H1 (cell line): ENCODE results near the gene SRGAP3. TPM values are rescaled to one million over a fixed set of nuclear protein-coding genes. Genes with fewer than 3 reads are reported as not detected.

Experiments
- GABPA ChIP-seq: IDR thresholded peaks from 2 replicates; pipeline ENCODE4 v1.6.1; 2011; ENCODE audit warnings: mild to moderate bottlenecking, low read length, moderate library complexity, borderline replicate concordance; ENCODE audit not compliant: insufficient read depth
- GTF2F1 ChIP-seq: IDR thresholded peaks from 2 replicates; pipeline ENCODE4 v1.6.1; 2012; ENCODE audit warnings: low read depth, low read length, improper control_type of control experiment, borderline replicate concordance
- JUND ChIP-seq: IDR thresholded peaks from 2 replicates; pipeline ENCODE4 v1.6.1; 2011; ENCODE audit warnings: mild to moderate bottlenecking, improper control_type of control experiment, low read length
- YY1 ChIP-seq: IDR thresholded peaks from 2 replicates; pipeline ENCODE4 v1.6.1; 2011; ENCODE audit warnings: low read depth, mild to moderate bottlenecking, low read length
- polyA plus RNA-seq, 7 experiments: library from polyadenylated mRNA; depleted of rRNA in 3 of 7; stranded (reverse) in 5 of 7; unstranded in 2 of 7; fragments of >200 nt in 5 of 7; fragments of 200-250 nt in 2 of 7; gene quantifications; 1 replicate in 5 of 7; 2 replicates in 1 of 7; 4 replicates in 1 of 7; pipeline versions ENCODE4 v1.2.1 to v1.2.3, GENCODE V29; 2011 to 2013; ENCODE audit warnings: missing spikeins in 2 of 7, mixed read lengths in 2 of 7
- total RNA-seq: library from RNA; stranded (reverse); fragmentation: NEBNext Ultra II Directional; extraction: Animal tissue kit (Norgen Biotek cat#: 25700); gene quantifications from 2 replicates; pipeline ENCODE4 v1.2.1, GENCODE V29; 2021
- TF ChIP-seq, protein P1 (sequence below): fragments of 300-600 bp; sonication (generic); IDR thresholded peaks from 2 replicates; pipeline ENCODE4 v1.7.1; 2012; ENCODE audit warnings: low read length, moderate library complexity, mild to moderate bottlenecking, inconsistent platforms; ENCODE audit not compliant: insufficient replicate concordance
- TF ChIP-seq, protein P2 (sequence below): IDR thresholded peaks from 2 replicates; pipeline ENCODE4 v1.6.1; 2012; ENCODE audit warnings: inconsistent platforms
- TF ChIP-seq, protein P3 (sequence below): IDR thresholded peaks from 2 replicates; pipeline ENCODE4 v1.6.1; 2012; ENCODE audit warnings: low read length, inconsistent platforms

SRGAP3 gene
- total and polyA plus RNA-seq, 2 of the 8 experiments (the other 6 are each of a cell fraction or from before 2014, with no cell fraction given), result 5.8 to 11.4 TPM

DNA sequence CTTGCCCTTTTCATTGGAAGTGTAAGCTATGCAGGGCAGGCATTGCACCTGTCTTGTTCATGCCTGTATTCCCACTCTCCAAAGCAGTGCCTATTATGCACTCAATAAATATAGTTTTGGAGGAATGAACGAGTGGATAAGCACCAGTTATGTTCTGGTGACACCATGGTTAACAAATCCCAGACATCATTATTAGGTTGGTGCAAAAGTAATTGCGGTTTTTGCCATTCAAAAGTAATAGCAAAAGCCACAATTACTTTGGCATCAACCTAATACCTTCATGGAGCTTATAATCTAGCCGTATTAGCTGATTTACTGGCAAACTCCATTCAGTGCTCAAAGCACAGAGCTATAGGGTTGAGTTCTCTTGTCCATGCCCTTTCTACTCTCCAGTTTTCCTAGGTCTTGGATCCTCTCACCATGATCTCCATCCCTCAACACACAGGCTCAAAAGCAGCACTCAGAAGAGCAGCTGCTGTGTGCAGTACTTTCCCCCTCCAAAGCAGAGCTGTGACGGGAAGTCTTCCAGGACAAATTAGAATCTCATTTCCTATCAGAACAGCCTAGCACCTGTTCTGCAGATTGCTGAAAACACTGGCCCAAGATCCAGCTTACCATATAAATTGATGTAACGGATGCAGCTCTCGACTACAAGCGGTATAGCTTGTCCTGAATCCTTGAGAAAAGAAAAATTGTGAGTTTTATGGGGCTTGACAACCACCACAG lies 223.0 kb downstream of the SRGAP3 start (continued):
- TF ChIP-seq, protein P1, sequence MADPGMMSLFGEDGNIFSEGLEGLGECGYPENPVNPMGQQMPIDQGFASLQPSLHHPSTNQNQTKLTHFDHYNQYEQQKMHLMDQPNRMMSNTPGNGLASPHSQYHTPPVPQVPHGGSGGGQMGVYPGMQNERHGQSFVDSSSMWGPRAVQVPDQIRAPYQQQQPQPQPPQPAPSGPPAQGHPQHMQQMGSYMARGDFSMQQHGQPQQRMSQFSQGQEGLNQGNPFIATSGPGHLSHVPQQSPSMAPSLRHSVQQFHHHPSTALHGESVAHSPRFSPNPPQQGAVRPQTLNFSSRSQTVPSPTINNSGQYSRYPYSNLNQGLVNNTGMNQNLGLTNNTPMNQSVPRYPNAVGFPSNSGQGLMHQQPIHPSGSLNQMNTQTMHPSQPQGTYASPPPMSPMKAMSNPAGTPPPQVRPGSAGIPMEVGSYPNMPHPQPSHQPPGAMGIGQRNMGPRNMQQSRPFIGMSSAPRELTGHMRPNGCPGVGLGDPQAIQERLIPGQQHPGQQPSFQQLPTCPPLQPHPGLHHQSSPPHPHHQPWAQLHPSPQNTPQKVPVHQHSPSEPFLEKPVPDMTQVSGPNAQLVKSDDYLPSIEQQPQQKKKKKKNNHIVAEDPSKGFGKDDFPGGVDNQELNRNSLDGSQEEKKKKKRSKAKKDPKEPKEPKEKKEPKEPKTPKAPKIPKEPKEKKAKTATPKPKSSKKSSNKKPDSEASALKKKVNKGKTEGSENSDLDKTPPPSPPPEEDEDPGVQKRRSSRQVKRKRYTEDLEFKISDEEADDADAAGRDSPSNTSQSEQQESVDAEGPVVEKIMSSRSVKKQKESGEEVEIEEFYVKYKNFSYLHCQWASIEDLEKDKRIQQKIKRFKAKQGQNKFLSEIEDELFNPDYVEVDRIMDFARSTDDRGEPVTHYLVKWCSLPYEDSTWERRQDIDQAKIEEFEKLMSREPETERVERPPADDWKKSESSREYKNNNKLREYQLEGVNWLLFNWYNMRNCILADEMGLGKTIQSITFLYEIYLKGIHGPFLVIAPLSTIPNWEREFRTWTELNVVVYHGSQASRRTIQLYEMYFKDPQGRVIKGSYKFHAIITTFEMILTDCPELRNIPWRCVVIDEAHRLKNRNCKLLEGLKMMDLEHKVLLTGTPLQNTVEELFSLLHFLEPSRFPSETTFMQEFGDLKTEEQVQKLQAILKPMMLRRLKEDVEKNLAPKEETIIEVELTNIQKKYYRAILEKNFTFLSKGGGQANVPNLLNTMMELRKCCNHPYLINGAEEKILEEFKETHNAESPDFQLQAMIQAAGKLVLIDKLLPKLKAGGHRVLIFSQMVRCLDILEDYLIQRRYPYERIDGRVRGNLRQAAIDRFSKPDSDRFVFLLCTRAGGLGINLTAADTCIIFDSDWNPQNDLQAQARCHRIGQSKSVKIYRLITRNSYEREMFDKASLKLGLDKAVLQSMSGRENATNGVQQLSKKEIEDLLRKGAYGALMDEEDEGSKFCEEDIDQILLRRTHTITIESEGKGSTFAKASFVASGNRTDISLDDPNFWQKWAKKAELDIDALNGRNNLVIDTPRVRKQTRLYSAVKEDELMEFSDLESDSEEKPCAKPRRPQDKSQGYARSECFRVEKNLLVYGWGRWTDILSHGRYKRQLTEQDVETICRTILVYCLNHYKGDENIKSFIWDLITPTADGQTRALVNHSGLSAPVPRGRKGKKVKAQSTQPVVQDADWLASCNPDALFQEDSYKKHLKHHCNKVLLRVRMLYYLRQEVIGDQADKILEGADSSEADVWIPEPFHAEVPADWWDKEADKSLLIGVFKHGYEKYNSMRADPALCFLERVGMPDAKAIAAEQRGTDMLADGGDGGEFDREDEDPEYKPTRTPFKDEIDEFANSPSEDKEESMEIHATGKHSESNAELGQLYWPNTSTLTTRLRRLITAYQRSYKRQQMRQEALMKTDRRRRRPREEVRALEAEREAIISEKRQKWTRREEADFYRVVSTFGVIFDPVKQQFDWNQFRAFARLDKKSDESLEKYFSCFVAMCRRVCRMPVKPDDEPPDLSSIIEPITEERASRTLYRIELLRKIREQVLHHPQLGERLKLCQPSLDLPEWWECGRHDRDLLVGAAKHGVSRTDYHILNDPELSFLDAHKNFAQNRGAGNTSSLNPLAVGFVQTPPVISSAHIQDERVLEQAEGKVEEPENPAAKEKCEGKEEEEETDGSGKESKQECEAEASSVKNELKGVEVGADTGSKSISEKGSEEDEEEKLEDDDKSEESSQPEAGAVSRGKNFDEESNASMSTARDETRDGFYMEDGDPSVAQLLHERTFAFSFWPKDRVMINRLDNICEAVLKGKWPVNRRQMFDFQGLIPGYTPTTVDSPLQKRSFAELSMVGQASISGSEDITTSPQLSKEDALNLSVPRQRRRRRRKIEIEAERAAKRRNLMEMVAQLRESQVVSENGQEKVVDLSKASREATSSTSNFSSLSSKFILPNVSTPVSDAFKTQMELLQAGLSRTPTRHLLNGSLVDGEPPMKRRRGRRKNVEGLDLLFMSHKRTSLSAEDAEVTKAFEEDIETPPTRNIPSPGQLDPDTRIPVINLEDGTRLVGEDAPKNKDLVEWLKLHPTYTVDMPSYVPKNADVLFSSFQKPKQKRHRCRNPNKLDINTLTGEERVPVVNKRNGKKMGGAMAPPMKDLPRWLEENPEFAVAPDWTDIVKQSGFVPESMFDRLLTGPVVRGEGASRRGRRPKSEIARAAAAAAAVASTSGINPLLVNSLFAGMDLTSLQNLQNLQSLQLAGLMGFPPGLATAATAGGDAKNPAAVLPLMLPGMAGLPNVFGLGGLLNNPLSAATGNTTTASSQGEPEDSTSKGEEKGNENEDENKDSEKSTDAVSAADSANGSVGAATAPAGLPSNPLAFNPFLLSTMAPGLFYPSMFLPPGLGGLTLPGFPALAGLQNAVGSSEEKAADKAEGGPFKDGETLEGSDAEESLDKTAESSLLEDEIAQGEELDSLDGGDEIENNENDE, result no peak
- TF ChIP-seq GTF2F1 (no peak), YY1 (no peak), JUND (no peak), GABPA (no peak)
- TF ChIP-seq, protein P2, sequence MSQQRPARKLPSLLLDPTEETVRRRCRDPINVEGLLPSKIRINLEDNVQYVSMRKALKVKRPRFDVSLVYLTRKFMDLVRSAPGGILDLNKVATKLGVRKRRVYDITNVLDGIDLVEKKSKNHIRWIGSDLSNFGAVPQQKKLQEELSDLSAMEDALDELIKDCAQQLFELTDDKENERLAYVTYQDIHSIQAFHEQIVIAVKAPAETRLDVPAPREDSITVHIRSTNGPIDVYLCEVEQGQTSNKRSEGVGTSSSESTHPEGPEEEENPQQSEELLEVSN, result no peak
- TF ChIP-seq, protein P3, sequence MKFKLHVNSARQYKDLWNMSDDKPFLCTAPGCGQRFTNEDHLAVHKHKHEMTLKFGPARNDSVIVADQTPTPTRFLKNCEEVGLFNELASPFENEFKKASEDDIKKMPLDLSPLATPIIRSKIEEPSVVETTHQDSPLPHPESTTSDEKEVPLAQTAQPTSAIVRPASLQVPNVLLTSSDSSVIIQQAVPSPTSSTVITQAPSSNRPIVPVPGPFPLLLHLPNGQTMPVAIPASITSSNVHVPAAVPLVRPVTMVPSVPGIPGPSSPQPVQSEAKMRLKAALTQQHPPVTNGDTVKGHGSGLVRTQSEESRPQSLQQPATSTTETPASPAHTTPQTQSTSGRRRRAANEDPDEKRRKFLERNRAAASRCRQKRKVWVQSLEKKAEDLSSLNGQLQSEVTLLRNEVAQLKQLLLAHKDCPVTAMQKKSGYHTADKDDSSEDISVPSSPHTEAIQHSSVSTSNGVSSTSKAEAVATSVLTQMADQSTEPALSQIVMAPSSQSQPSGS, result no peak
